Measurements from ENCODE around the gene SASH1. TPM values are rescaled to one million over a fixed set of nuclear protein-coding genes. Genes with fewer than 3 reads are reported as not detected.

The SASH1 gene
- total and polyA plus RNA-seq, 11 donors, result 10.7 to 47.5 (median 28.2) TPM

GRCh38 chr6:148405894-148406293 lies 63.3 kb downstream of the SASH1 start:
- peak overlapping the region in 9 of 12 donors; percentile 6 to 64 (median 28) for H3K27ac ChIP-seq
- no peak for DNase-seq
- H3K4me1 ChIP-seq, result peaks cover 0 to 53% (median 23%) of the 10 kb centered on the region in 12 donors
- H3K9me3 ChIP-seq, result peaks cover 0 to 3% (median 0%) of the 10 kb centered on the region in 12 donors
- intact Hi-C loops (cut with DNase I), result loop anchor here in 1 of 10 donors (10.0 kb wide), 1 partner anchor 61 kb away; the partner anchor contains the start of gene SASH1
- 61 to 72% (median 64%) methylated on average over 2 of the region's 2 CpGs for WGBS, 4 donors
- no peaks in the 10 kb centered on the region for H3K27me3 ChIP-seq
- no peaks in the 10 kb centered on the region for H3K36me3 ChIP-seq
- no peak overlapping the region for H3K4me3 ChIP-seq
- TF ChIP-seq POLR2A (IDR thresholded peaks at IDR 0.05), result no peak
- TF ChIP-seq, protein P1, sequence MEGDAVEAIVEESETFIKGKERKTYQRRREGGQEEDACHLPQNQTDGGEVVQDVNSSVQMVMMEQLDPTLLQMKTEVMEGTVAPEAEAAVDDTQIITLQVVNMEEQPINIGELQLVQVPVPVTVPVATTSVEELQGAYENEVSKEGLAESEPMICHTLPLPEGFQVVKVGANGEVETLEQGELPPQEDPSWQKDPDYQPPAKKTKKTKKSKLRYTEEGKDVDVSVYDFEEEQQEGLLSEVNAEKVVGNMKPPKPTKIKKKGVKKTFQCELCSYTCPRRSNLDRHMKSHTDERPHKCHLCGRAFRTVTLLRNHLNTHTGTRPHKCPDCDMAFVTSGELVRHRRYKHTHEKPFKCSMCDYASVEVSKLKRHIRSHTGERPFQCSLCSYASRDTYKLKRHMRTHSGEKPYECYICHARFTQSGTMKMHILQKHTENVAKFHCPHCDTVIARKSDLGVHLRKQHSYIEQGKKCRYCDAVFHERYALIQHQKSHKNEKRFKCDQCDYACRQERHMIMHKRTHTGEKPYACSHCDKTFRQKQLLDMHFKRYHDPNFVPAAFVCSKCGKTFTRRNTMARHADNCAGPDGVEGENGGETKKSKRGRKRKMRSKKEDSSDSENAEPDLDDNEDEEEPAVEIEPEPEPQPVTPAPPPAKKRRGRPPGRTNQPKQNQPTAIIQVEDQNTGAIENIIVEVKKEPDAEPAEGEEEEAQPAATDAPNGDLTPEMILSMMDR (IDR thresholded peaks at IDR 0.05), result no peak
- ATAC-seq, result no peak

GRCh38 chr6:148406579-148407371 lies 64.1 kb downstream of the SASH1 start:
- WGBS, 4 donors, result 82 to 91% (median 84%) methylated on average over 6 of the region's 6 CpGs
- intact Hi-C loops (cut with DNase I), result loop anchor here in 1 of 10 donors (10.0 kb wide), 1 partner anchor 62 kb away; the partner anchor contains the start of gene SASH1
- Histone ChIP-seq H3K36me3 (no peaks in the 10 kb centered on the region), H3K27ac (peak overlapping the region in 11 of 12 donors; percentile 6 to 64 (median 40)), H3K4me3 (no peak overlapping the region), H3K27me3 (no peaks in the 10 kb centered on the region), H3K9me3 (peaks cover 0 to 3% (median 0%) of the 10 kb centered on the region in 12 donors), H3K4me1 (peaks cover 0 to 44% (median 22%) of the 10 kb centered on the region in 12 donors)
- DNase-seq (no peak), ATAC-seq (peak in 2 of 4 donors; percentile 18 to 41)
- TF ChIP-seq, protein P1 (IDR thresholded peaks at IDR 0.05), result no peak
- TF ChIP-seq POLR2A (IDR thresholded peaks at IDR 0.05), result no peak

DNA sequence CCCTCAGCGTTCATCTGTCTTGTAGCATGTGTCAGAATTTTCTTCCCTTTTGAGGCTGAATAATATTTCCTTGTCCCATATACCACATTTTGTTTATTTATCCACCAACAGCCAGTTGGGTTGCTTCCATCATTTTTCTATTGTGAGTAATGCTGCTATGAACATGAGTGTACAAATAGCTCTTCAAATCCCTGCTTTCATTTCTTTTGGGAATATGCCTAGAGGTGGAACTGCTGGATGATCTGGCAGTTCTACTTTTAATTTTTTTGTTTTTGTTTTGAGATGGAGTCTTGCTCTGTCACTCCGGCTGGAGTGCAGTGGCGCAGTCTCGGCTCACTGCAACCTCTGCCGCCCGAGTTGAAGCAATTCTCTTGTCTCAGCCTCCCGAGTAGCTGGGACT lies 64.7 kb downstream of the SASH1 start:
- no peak for TF ChIP-seq POLR2A (IDR thresholded peaks at IDR 0.05)
- TF ChIP-seq, protein P1 (IDR thresholded peaks at IDR 0.05), result no peak
- intact Hi-C loops (cut with DNase I), result loop anchor here in 1 of 10 donors (10.0 kb wide), 1 partner anchor 63 kb away; the partner anchor contains the start of gene SASH1
- WGBS, 4 donors, result 71 to 79% (median 75%) methylated on average over 7 of the region's 7 CpGs
- Histone ChIP-seq H3K36me3 (no peaks in the 10 kb centered on the region), H3K9me3 (peaks cover 0 to 3% (median 0%) of the 10 kb centered on the region in 12 donors), H3K27me3 (no peaks in the 10 kb centered on the region), H3K4me3 (no peak overlapping the region), H3K4me1 (peaks cover 0 to 40% (median 23%) of the 10 kb centered on the region in 12 donors), H3K27ac (peak overlapping the region in 10 of 12 donors; percentile 6 to 60 (median 35))
- peak in 2 of 5 donors; percentile 39 to 46 for DNase-seq
- peak in 3 of 4 donors; percentile 68 to 87 (median 77) for ATAC-seq

Data from heart left ventricle (tissue), 16 donors.